Measurements from ENCODE around the gene LRRC63.

Gene LRRC63

DNA sequence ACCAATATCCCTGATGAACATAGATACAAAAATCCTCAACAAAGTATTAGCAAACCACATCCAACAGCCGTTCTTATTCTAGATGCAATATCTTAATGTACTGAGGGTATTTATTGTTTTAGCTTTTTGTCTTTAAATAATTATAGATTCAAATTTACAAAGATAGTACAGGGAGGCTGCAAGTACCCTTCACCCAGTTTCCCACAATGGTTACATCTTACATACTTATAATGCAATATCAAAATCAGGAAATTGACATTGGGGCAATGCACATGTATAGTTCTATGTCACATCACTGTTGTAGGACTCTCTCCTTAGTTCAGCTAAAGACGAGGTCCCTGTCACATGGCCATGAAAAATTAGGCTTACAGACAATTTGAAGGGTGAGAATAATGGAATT lies 99.5 kb downstream of the LRRC63 start:
- no peak for DNase-seq (ENCODE audit: low read depth in 2 of 2)

DNA sequence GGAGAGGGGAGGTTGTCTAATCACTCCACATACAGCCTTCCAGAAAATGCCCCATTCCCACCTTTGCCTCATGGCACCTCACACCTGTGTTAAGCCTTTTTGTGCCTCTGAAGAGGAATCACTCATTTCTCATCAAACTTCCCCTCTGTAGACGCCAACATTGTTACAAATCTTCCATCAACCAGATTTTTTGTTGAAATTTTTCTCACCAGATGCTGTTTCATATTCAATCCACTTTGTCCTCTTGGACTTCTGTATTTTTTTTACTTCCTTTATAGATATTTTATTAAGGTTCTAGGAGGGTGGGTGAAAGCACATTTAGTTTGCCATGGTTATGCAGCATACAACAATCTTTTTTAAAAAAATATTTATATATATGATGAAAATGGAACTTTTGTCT lies 101.3 kb downstream of the LRRC63 start:
- DNase-seq (ENCODE audit: low read depth in 2 of 2) = no peak

DNA sequence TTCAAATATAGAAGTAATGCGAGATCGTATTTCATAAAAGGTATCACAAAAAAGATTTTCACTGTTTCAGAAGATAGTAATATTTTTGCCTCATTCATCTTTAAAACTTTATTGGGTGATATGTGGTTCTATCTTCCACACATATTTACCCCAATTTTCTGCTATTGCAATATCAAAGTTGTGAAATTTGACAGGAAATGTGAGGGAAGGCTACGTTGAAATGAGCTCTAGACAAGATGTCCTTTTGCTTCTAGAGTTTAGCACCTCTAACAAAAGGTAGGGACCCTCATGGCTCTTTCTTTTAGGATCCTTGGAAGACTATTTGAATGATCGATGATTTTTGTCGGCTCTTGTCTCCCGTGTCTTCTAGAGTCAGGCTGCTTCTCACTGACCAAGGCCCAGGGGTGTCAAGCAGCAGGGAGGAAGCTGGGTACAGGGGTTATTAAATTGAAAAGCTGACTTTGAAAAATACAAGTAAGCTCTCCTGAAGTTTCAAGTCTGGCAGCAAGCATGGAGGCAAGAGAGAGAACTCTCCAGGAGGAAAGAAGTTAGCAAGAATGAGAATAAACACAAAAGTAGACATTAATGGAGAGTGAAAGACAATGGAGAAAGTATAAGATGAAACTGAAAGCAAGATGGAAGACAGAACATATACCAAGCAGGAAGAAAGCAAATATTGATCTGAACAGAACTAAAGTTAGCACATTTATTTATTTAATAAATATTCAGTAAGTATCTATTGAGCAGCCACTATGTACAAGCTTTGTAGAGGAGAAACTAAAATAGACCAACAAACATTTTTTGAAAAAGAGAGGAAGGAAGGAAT lies 101.9 kb downstream of the LRRC63 start:
- no peak for DNase-seq (ENCODE audit: low read depth in 2 of 2)

DNA sequence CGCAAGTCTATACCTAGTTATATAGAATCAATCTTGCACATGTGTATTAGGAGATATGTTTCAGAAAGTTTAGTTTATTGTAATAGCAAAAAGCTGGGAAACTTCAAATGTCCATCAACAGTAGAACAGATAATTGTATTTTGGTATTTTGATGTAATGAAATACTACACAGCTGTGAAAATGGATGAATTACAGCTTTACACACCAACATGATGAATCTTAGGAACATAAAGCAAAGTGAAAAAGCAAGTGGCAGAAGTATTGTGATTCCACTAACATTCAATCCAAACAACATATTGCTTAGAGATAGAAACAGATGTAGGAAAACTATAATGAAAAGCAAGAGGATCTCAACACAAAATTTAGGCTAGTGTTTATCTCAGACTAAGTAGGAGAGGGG lies 102.9 kb downstream of the LRRC63 start:
- DNase-seq (ENCODE audit: low read depth in 2 of 2) = no peak

DNA sequence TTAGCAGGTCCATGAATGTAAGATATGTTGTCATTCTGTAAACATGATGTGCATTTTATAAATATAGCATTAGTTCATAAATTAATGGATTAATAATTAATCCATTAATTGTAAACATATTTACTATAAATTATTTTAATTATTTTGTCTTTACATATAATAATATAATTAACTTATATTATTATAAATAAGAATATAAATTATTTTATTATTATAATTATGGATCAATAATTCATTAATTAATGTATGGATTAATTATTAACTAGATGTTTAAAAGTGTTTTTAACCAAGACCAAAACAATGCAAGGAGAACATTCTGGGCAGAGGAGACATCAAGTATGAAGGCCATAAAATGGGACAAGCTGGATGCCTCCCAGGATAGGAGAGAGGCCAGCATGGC lies 103.3 kb downstream of the LRRC63 start:
- no peak for DNase-seq (ENCODE audit: low read depth in 2 of 2)

DNA sequence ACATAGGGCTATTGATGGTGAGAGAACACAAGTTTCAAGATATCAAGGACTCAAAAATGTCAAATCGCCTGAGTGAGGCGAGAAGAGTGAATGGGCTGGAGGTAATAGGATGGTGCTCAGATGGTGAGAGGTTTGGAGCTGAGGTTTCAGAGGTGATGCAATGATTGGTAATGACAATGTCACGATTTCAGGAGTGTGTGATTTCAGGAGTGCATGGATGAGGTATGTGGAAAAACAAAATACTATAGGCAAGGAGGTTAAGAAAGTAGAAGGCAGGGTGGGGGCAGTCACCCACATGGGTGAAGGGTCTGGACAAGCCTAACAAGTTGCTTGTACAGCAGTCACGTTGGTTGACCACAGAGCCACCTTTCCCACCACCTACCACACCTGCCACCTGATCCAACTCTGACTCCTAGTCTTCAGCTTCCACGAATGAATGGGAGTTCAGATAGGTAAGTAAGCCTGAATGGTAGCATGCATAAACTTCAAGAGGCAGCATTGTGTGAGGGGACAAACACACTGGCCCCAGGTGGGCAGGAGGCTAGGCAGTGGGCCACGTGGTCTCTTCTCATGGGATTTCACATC lies 103.9 kb downstream of the LRRC63 start:
- DNase-seq (ENCODE audit: low read depth in 2 of 2) = no peak

DNA sequence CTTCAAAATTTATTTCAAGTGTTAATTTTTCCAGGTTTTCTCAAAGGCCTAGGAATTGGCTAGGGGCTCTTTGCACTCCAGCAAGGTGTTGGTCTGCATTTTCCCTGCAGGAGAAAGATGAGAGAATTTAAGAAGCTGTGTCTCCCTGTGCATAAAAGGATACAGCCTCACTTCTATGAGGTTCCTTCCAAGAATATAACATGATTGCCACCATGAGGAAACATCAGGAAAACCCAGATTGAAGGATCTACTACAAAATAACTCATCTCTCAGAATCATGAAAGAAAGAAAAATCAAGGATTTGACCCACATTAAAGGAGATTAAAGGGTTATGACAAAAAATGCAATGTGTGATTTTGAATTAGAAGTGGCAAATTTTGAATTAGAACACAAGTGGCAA lies 105.4 kb downstream of the LRRC63 start:
- no peak for DNase-seq (ENCODE audit: low read depth in 2 of 2)

DNA sequence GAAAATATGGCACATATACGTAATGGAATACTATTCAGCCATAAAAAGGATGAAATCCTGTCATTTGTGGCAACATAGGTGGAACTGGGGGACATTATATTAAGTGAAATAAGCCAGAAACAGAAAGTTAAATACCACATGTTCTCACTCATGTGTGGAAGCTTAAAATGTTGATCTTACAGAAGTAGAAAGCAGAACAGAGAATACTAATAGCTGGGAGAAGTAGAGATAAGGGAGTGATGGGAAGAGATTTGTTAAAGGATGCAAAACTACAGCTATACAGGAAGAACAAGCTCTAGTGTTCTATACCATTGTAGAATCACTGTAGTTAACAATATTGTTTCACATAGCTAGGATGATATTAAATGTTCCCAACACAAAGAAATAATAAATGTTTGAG lies 107.3 kb downstream of the LRRC63 start:
- no peak for DNase-seq (ENCODE audit: low read depth in 2 of 2)

DNA sequence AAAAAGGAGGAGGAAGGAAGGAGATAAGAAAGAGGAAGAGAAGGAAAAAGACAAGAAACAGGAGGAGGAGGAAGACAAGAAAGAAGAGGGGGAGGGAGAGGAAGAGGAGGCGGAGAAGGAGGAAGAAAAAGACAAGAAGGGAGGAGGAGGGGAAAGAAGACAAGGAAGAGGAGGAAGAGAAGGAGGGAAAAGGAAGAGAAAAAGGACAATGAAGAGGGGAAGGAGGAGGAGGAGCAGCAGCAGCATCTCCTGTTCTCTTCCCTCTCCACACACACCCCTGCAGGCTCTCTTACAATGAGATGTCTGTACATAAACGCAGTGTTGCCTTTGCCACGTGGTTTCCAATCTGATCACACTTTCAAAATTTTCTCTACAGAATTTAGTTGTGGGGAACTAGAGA lies 108.7 kb downstream of the LRRC63 start:
- DNase-seq (ENCODE audit: low read depth in 2 of 2) = no peak

DNA sequence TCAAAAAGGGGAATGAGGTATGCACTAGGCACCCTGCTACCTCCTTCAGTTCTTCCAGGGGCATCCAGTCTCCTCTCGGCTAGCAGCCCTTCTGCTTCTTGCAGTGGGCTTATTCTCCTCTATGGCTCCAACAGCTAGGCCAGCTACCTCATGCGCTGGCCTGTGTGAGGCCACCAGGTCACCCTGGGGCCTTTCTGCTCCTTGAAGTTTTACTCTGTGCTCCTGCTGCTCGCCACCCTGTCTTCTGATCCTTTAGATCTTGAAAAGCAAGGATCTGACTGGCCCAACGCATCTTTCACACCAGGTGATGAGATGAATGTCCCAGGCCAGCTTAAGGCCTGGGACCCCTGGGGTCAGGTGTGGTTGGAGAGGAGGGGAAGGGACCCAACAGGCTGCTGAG lies 109.1 kb downstream of the LRRC63 start:
- no peak for DNase-seq (ENCODE audit: low read depth in 2 of 2)

DNA sequence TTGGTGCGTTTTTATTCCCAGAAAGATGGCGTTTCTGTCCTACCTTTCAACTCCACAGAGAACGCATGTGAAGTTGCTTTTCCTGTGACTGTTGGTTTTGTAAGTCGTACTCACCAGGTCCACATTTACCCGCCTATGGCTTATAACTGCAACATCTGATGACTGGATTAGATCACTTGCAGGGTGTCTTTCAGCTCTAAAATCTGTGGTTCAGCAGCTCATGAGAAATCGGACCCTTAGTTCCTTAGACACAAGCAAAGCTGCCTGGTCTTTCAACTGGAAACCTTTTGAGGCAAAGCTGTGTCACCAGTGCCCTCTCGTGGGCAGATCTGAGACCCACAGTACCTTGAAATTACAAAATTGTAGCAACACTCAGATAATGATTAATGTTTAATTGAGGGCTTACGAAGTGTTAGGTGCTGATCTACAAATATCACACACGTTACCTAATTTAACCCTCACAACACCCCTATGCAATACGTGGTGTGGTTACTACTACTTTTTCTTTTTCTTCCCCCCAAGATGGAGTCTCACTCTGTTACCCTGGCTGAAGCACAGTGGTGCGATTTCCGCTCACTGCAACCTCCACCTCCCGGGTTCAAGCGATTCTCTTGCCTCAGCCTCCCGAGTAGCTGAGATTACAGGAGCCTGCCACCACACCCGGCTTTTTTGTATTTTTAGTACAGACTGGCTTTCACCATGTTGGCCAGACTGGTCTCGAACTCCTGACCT lies 109.9 kb downstream of the LRRC63 start:
- DNase-seq (ENCODE audit: low read depth in 2 of 2) = peak; percentile 50 to 56

DNA sequence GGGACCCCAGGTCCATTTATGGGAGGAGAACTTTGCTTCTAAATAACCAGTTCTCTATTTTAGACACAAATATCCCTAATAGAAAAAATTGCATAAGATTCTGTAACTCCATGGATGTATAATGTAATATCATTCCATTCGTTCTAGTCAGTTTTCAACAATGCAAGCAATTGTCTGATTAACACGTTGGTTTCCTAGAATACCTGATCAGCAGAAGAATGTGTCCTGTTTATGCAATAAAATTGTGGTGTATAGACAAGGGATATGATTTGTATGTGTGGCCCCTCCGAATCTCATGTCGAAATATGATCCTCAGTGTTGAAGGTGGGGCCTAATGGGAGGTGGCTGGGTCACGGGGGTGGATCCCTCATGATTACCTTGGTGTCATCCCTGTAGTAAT lies 113.2 kb downstream of the LRRC63 start:
- DNase-seq (ENCODE audit: low read depth in 2 of 2) = no peak

All from activated CD8-positive, alpha-beta memory T cell treated with anti-CD3 and anti-CD28 coated beads for 4 hours (primary cell).